Left kidney (tissue), 8 donors: Measurements from ENCODE around the gene DRD1. TPM values are rescaled to one million over a fixed set of nuclear protein-coding genes. Genes with fewer than 3 reads are reported as not detected.

Experiments
- DNase-seq: peaks from one replicate; pipeline ENCODE4 v3.0.0-alpha.2; 2013
- long read RNA-seq, 8 donors: transcript quantifications; one replicate each; lab custom pipeline, GENCODE V29; 2026
- polyA plus RNA-seq: library from polyadenylated mRNA; unstranded; fragments of 120-200 nt; gene quantifications from one replicate; pipeline ENCODE4 v1.2.1, GENCODE V29; 2013; ENCODE audit not compliant: insufficient read length

The DRD1 gene
- not detected for polyA plus RNA-seq
- long read RNA-seq, donor 1: 0 reads
- long read RNA-seq, donor 2: 0 reads
- long read RNA-seq, donor 3: 0 reads
- long read RNA-seq, donor 4: 0 reads
- long read RNA-seq, donor 5: 0 reads
- long read RNA-seq, donor 6: 0 reads
- long read RNA-seq, donor 7: 0 reads
- long read RNA-seq, donor 8: 0 reads

GRCh38 chr5:175444060-175444904 lies at the start of gene DRD1:
Gene DRD1, minus strand, starts transcription at chr5:175444182. Its CDS starts 1,083 bp downstream, at chr5:175443099.
- DNase-seq: peak; percentile 22

GRCh38 chr5:175493726-175494125 lies 49.7 kb upstream of the DRD1 start:
- no peak for DNase-seq

- DNase-seq: no peak
Observed at GRCh38 chr5:175493260-175493659, 49.3 kb upstream of the DRD1 start.

- no peak for DNase-seq
Observed at GRCh38 chr5:175491223-175491622, 47.2 kb upstream of the DRD1 start.

- no peak for DNase-seq
Observed at GRCh38 chr5:175489693-175490443, 45.9 kb upstream of the DRD1 start.

- no peak for DNase-seq
Observed at GRCh38 chr5:175487514-175488222, 43.7 kb upstream of the DRD1 start.

- DNase-seq: no peak
Observed at GRCh38 chr5:175485631-175486030, 41.6 kb upstream of the DRD1 start.

GRCh38 chr5:175484829-175485228 lies 40.8 kb upstream of the DRD1 start:
- peak; percentile 10 for DNase-seq

GRCh38 chr5:175484322-175484721 lies 40.3 kb upstream of the DRD1 start:
- no peak for DNase-seq

- DNase-seq: no peak
Observed at GRCh38 chr5:175483337-175483736, 39.4 kb upstream of the DRD1 start.

GRCh38 chr5:175479125-175479881 lies 35.3 kb upstream of the DRD1 start:
- peak; percentile 14 for DNase-seq

- DNase-seq: peak; percentile 81
Observed at GRCh38 chr5:175478384-175479124, 34.6 kb upstream of the DRD1 start, which contains the start of gene SFXN1. Gene SFXN1, plus strand, starts transcription at chr5:175478560. Its CDS starts 13,544 bp downstream, at chr5:175492104.

- no peak for DNase-seq
Observed at GRCh38 chr5:175478008-175478383, 34.0 kb upstream of the DRD1 start.

- DNase-seq: no peak
Observed at GRCh38 chr5:175477440-175477839, 33.5 kb upstream of the DRD1 start.

- no peak for DNase-seq
Observed at GRCh38 chr5:175475248-175475647, 31.3 kb upstream of the DRD1 start.

GRCh38 chr5:175472378-175472777 lies 28.4 kb upstream of the DRD1 start:
- DNase-seq: no peak

- DNase-seq: no peak
Observed at GRCh38 chr5:175471628-175472027, 27.6 kb upstream of the DRD1 start.

GRCh38 chr5:175471196-175471595 lies 27.2 kb upstream of the DRD1 start:
- no peak for DNase-seq

GRCh38 chr5:175470781-175471180 lies 26.8 kb upstream of the DRD1 start:
- no peak for DNase-seq

- no peak for DNase-seq
Observed at GRCh38 chr5:175469916-175470315, 25.9 kb upstream of the DRD1 start.

- DNase-seq: no peak
Observed at GRCh38 chr5:175468892-175469291, 24.9 kb upstream of the DRD1 start.
